Colon (tissue), 2 donors: ENCODE data around the gene EFCAB9.
"Not testable (repeated sequence)": the region's sequence is repeated elsewhere in the genome, so short reads cannot be mapped to it uniquely, and the experiment has no call there.

Source experiments
- FAIRE-seq: peaks from 2 replicates; lab custom pipeline; 2012; peaks lifted over from hg19 to GRCh38; lab: Jason Lieb, UNC
- donor health status: control.
- donor health status: control.

Gene EFCAB9

GRCh38 chr5:172188893-172189692 lies 4.9 kb upstream of the EFCAB9 start:
- FAIRE-seq, result no peak

DNA sequence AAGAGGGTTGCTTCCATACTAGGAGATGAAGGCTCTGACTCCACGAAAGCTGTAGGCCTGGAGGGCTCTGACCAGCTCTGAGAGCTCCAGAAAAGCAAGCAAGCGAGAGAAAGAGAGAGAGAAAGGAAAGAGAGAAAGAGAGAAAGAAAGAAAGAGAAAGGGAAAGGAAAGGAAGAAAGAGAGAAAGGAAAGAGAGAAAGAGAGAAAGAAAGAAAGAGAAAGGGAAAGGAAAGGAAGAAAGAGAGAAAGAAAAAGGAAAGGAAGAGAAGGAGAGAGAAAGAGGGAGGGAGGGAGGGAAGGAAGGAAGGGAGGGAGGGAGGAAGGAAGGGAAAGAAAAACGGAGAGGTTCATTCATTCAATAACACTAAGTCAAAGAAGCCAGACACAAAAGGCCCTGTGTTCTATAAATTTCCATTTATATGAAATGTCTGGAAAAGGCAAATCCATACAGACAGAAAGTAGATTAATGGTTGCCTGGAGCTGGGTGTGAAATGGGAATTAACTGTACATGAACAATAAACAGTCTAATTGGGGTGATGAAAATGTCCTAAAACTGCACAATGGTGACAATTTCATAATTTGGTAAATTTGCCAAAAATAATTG lies 4.2 kb upstream of the EFCAB9 start:
- no peak for FAIRE-seq

DNA sequence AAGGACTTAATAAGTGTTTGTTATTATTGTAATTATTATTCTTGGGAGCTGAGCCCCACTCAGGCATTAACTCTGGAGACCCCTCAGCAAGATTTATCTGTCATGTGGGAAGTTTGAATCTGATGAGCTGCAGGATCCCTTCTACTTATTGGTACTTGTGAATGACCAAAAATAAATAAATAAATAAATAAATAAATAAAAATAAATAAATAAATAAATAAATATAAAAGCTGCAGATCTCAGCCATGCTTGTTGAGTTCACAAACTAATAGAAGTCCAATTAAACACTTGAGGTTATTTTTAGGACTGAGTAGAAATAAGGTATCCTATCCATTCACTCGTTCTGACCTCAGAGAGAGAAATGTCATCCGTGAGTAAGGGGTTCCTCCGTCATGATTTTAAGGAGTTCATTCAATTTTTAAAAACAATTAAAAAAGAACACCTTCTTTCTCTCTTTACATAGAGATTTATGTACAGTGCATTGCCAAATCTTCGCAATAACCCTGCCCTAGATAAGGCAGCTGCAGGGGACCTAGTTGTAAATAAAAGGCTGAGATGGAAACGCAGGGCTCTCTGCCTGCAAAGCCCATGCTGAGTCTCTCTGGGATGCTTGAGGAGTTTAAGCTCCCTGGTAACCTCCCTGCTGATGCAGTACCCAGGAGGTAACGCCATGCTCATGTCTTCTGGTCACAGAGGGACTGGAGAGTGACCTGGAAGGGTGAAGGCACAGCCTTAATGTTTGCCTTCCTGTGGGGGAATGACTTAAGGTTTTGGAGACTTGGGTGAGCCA lies 1.2 kb downstream of the EFCAB9 start:
- no peak for FAIRE-seq

- not testable (repeated sequence) for FAIRE-seq
Measured at GRCh38 chr5:172197775-172198174, 3.8 kb downstream of the EFCAB9 start.

DNA sequence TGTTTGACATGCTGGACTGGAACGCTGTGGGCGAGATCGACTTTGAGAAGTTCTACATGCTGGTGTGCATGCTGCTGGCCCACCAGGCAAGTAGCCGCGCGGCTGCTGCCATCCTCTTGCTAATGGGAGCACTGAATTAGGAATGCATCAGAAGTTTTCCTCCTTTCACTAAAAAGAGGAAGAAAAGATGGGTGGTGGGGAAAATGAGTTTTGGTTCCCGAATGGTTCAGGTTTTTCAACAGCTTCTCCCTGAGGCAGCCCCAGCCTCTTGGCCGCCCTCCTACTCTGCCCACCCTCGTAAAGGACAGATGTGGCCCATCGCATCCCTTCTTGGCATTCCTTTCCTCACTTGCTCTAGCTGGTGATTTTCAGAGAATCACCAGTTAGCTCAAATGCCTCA lies 5.5 kb downstream of the EFCAB9 start:
- no peak for FAIRE-seq

DNA sequence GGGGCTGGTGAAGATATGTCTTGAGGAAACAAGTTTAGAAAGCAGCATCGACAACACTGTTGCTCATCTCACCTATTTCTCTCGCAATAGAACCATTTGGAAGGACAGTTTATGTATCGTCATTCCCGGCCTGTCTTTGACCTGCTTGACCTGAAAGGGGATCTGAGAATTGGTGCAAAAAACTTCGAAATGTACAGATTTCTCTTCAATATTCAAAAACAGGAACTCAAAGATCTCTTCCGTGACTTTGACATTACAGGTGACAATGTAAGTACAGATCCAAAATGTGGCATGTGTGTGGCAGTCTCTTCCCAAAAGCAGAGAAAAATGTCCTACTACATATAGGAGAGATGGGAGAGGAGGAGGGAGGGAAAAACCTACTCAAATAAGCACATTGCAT lies 6.5 kb downstream of the EFCAB9 start:
- no peak for FAIRE-seq

- FAIRE-seq, result not testable (repeated sequence)
Measured at GRCh38 chr5:172205984-172206383, 12.0 kb downstream of the EFCAB9 start.

- no peak for FAIRE-seq
Measured at GRCh38 chr5:172207511-172207910, 13.5 kb downstream of the EFCAB9 start.

GRCh38 chr5:172209714-172210113 lies 15.7 kb downstream of the EFCAB9 start:
- no peak for FAIRE-seq

- no peak for FAIRE-seq
Measured at GRCh38 chr5:172211676-172212075, 17.7 kb downstream of the EFCAB9 start.

DNA sequence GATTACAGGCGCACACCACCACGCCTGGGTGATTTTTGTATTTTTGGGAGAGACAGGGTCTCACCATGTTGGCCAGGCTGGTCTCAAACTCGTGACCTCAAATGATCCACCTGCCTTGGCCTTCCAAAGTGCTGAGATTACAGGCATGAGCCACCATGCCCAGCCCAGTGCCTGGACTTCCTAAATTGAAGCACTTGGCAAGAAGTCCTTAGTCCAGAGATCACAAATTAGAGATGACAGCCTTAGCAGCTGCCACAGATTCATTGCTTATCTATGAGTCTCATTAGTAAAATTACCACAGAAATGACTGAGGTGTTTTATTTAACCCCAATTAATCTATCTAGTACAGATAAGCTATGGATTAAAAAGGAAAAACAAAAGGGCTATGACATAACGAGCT lies 19.2 kb downstream of the EFCAB9 start:
- FAIRE-seq, result no peak

GRCh38 chr5:172216345-172216744 lies 22.4 kb downstream of the EFCAB9 start:
- FAIRE-seq, result no peak

- no peak for FAIRE-seq
Measured at GRCh38 chr5:172219296-172219695, 25.3 kb downstream of the EFCAB9 start.

GRCh38 chr5:172223901-172224873 lies 30.2 kb downstream of the EFCAB9 start:
- FAIRE-seq, result no peak

GRCh38 chr5:172224996-172225395 lies 31.0 kb downstream of the EFCAB9 start:
- no peak for FAIRE-seq

DNA sequence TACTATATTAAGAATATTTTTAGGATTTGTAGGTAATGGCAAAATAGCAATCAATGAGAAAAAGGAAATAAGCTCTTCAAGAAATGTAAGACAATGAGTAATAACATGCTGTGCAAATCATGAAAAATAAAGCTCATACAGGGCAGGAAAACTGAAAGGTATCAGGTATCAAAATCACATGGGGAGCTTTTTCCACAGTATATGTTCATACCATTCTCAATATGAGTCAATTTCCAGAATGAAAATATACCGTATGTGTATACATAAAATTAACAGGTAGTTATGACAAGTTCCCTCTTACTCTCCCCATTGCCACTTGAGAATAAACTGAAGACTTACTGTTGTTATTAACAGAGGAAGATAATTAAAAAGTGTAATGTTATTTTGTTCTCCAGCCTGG lies 35.9 kb downstream of the EFCAB9 start:
- no peak for FAIRE-seq

GRCh38 chr5:172234031-172234430 lies 40.1 kb downstream of the EFCAB9 start:
- no peak for FAIRE-seq

DNA sequence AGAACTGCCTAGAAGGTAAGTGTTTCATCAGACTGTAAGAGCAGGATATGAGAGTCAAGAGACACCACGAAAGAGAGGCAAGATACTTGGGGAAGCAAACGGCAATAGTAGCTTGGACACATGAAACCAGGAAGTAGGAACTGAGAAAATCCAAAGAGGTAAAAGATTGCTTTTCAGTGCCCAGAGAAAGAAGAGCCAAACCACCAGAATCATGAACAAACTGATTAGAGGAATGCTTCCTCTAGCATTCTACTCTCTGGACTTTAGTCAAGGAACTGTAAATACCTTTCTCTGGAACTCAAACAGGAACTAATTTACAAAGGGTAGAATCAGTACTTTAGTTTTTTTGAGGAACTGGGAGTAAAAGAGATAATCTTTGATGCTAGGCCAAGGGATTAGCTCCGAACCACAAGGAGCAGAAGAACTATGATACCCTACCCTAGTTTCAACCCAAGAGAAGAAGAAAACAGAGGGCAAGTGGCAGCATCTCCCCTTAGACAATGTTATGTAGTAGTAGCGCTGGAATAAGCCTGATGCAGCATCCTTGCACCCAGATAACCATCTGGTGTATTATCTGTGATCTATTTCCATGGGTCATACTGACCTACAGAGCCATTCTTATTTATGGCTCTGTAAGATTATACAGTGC lies 41.3 kb downstream of the EFCAB9 start:
- FAIRE-seq, result no peak

DNA sequence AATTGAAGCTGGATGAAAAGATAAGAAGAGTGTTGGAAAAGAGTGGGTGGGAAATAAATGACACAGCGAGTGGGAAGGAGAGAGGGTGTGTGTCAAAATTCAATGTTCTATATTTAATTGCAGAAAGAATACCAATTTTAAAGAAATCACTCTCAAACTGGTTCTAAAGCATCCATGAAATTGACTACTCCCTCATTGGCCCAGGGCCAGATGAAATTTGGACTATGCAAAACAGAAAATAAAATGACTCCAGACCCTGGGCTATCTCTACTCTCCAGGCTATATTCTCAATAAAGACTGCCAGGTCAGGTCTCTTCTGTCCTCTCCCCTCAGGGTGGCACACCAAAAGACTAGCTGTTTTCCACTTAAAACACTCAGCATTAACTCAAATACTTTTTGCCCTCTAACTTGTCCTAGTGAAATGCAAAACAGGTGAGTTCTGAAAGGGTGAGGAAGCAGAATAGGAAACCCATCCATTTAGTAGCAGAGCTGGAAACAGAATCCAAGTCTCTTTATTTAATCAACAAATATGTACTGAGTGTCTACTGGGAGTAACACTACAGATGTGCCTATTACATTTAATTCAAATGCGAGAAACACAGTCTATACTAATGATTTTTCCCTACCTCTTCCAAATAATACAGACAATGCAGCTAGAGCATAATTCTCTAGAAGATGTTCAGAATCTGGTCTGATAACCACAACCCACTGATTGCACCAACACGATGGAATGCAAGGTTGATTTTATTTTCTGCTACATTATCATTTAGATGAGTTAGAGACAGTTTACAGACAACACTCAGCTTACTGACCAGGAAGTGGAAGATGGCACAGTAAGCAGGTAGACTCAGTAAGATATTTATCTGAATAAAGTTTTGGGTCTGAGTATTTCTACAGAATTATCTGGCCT lies 42.1 kb downstream of the EFCAB9 start:
- FAIRE-seq, result no peak

- FAIRE-seq, result no peak
Measured at GRCh38 chr5:172238334-172238733, 44.4 kb downstream of the EFCAB9 start.
